ENCODE results near the gene FGF1. TPM values are rescaled to one million over a fixed set of nuclear protein-coding genes. Genes with fewer than 3 reads are reported as not detected.

FGF1 gene
- total and polyA plus RNA-seq, 2 of the 4 experiments (the other 2 are of a cell fraction) = 7.6 to 7.7 TPM

GRCh38 chr5:142703153-142703552 is 17.3 kb upstream of the FGF1 start:
- no peaks in the 10 kb centered on the region; the same call in 1 of the 2 replicates for H3K27me3 ChIP-seq (ENCODE audit: control insufficient read depth, insufficient read depth, low read length)
- dilution Hi-C loops (cut with HindIII; ENCODE audit: low sequenced_read_pairs, unreplicated experiment) (loop anchor here (25.0 kb wide), 1 partner anchor 184 kb away; no protein-coding TSS in a partner anchor), intact Hi-C loops (cut with micrococcal nuclease) (no loop called here), in situ Hi-C loops (cut with MboI; ENCODE audit: low sequenced_read_pairs) (no loop called here)
- ChIA-PET POLR2A (ENCODE audit: unreplicated experiment) (no interaction called here), CTCF (interaction anchor here (3.0 to 3.6 kb wide), 2 partner anchors 10 to 47 kb away, joined by 13 to 21 read pairs; no protein-coding TSS in a partner anchor)
- no peak overlapping the region for H2AK9ac ChIP-seq (replicated peaks; ENCODE audit: low read depth, low read length, poor library complexity)
- H4K5ac ChIP-seq (ENCODE audit: low read depth, low read length) = no peak overlapping the region
- H3K36me3 ChIP-seq (ENCODE audit: control insufficient read depth, insufficient read depth, low read length) = no peaks in the 10 kb centered on the region
- H4K20me1 ChIP-seq (ENCODE audit: insufficient read depth, low read length) = no peaks in the 10 kb centered on the region
- no peaks in the 10 kb centered on the region for H3K9me3 ChIP-seq (ENCODE audit: control insufficient read depth, insufficient read depth, low read length)
- H4K8ac ChIP-seq (ENCODE audit: low read depth in 2 of 2, low read length in 2 of 2) = no peak overlapping the region
- ATAC-seq (ENCODE audit: low read depth) (no peak), DNase-seq (no peak)
- H2BK20ac ChIP-seq (ENCODE audit: low read depth, low read length) = no peak overlapping the region
- H2BK120ac ChIP-seq (ENCODE audit: low read depth, low read length) = no peak overlapping the region
- H2BK15ac ChIP-seq (ENCODE audit: low read depth, low read length) = no peak overlapping the region
- H3K27ac ChIP-seq (ENCODE audit: insufficient read depth, low read length) = no peak overlapping the region
- peaks cover 2% of the 10 kb centered on the region; the same call in 1 of the 2 replicates for H3K4me1 ChIP-seq (ENCODE audit: control insufficient read depth, insufficient read depth, low read length)
- H3K14ac ChIP-seq (replicated peaks; ENCODE audit: low read depth, low read length) = no peak overlapping the region
- H2AFZ ChIP-seq (replicated peaks; ENCODE audit: low read length, poor library complexity) = no peak overlapping the region
- TF ChIP-seq NFE2L2 (IDR thresholded peaks at IDR 0.05; ENCODE audit: low read depth, low read length) (no peak), CHD1 (IDR thresholded peaks at IDR 0.05; ENCODE audit: low read depth, low read length) (no peak), FOS (IDR thresholded peaks at IDR 0.05; ENCODE audit: low read depth, low read length) (no peak), BHLHE40 (IDR thresholded peaks at IDR 0.05; ENCODE audit: low read depth, low read length) (no peak), USF2 (IDR thresholded peaks at IDR 0.05; ENCODE audit: low read depth, low read length) (no peak), SMC3 (IDR thresholded peaks at IDR 0.05; ENCODE audit: low read depth, low read length) (no peak), ELK1 (IDR thresholded peaks at IDR 0.05; ENCODE audit: borderline replicate concordance, low read depth, low read length) (no peak), RFX5 (IDR thresholded peaks at IDR 0.05; ENCODE audit: low read depth, low read length) (no peak), POLR2A (IDR thresholded peaks at IDR 0.05; ENCODE audit: low read depth, low read length) (no peak), RCOR1 (IDR thresholded peaks at IDR 0.05; ENCODE audit: insufficient replicate concordance, low read length) (no peak), MXI1 (IDR thresholded peaks at IDR 0.05; ENCODE audit: borderline replicate concordance, low read depth, low read length) (no peak), CTCF (conservative IDR thresholded peaks at IDR 0.05; ENCODE audit: low read depth, low read length) (no peak), CEBPB (IDR thresholded peaks at IDR 0.05; ENCODE audit: low read depth, low read length) (no peak), MAZ (IDR thresholded peaks at IDR 0.05; ENCODE audit: borderline replicate concordance, low read depth, low read length) (no peak), MAFK (IDR thresholded peaks at IDR 0.05; ENCODE audit: low read depth, low read length) (no peak), RAD21 (IDR thresholded peaks at IDR 0.05; ENCODE audit: low read length) (no peak)
- no peak overlapping the region for H2BK5ac ChIP-seq (ENCODE audit: low read depth, low read length, poor library complexity, severe bottlenecking)
- H4K91ac ChIP-seq (ENCODE audit: insufficient read depth, low read depth, low read length) = no peak overlapping the region
- H3K23ac ChIP-seq (ENCODE audit: low read depth, low read length) = no peak overlapping the region
- peaks cover 3% of the 10 kb centered on the region; the same call in 1 of the 2 replicates for H3K9me1 ChIP-seq (ENCODE audit: insufficient read depth, low read length)
- H3K4me3 ChIP-seq (ENCODE audit: insufficient read depth, low read depth, low read length) = no peak overlapping the region
- H3K9ac ChIP-seq (ENCODE audit: low read depth, low read length) = no peak overlapping the region
- no peaks in the 10 kb centered on the region for H3K79me1 ChIP-seq (ENCODE audit: low read depth in 1 of 2, low read length in 2 of 2)
- no peak overlapping the region for H2AK5ac ChIP-seq (ENCODE audit: low read depth, low read length)
- no peak overlapping the region for H3K4me2 ChIP-seq (ENCODE audit: low read depth, low read length)
- no peak overlapping the region for H3K18ac ChIP-seq (ENCODE audit: low read depth, low read length)
- no peak overlapping the region for H3K4ac ChIP-seq (ENCODE audit: low read depth, low read length)
- no TSS peak for BruUV-seq (replicated peaks)
- no CpG with 5 or more reads among the region's 3 CpGs for WGBS, 2 experiments (ENCODE audit: extremely low coverage in 2 of 2, insufficient read length in 1 of 2)
- H3K56ac ChIP-seq (ENCODE audit: extremely low read depth, insufficient read depth, low read length) = no peak overlapping the region
